CD4-positive, alpha-beta memory T cell (primary cell): Measurements from ENCODE around the gene CDC7. TPM values are rescaled to one million over a fixed set of nuclear protein-coding genes. Genes with fewer than 3 reads are reported as not detected.
"Not testable (repeated sequence)": the region's sequence is repeated elsewhere in the genome, so short reads cannot be mapped to it uniquely, and the experiment has no call there.

ENCODE experiments used
- CTCF ChIA-PET: fragments of 350-600 bp; sonication (Branson Sonifier 250); formaldehyde crosslinking; loops from one replicate; lab custom pipeline; 2021; ENCODE audit warnings: inconsistent platforms; ENCODE audit not compliant: partially characterized antibody; lab: Charles Lee
- POLR2A ChIA-PET: fragments of 350-600 bp; sonication (Branson Sonifier 250); formaldehyde crosslinking; loops from one replicate; lab custom pipeline; 2021; ENCODE audit not compliant: partially characterized antibody; lab: Charles Lee
- DNase-seq, 5 donors: peaks; one replicate each; pipeline versions ENCODE4 v3.0.0 to v3.0.0-alpha.2; 2020 to 2022; ENCODE audit warnings: mixed read lengths in 1 of 5
- H3K27ac ChIP-seq: one replicate; pipeline ENCODE4 v1.7.0; 2013; ENCODE audit warnings: low read depth, low read length
- H3K27me3 ChIP-seq: 2 replicates; pipeline ENCODE4 v1.7.0; 2013; ENCODE audit warnings: mild to moderate bottlenecking, low read length, moderate library complexity; ENCODE audit not compliant: insufficient read depth
- H3K36me3 ChIP-seq: 2 replicates; pipeline ENCODE4 v1.7.0; 2013; ENCODE audit warnings: mild to moderate bottlenecking, low read length, moderate library complexity; ENCODE audit not compliant: insufficient read depth
- H3K4me1 ChIP-seq: 2 replicates; pipeline ENCODE4 v1.7.0; 2013; ENCODE audit warnings: mild to moderate bottlenecking, low read length, moderate library complexity; ENCODE audit not compliant: insufficient read depth
- H3K4me3 ChIP-seq, 2 donors: one replicate each; pipeline ENCODE4 v1.7.0; 2013; ENCODE audit warnings: low read length in 2 of 2, mild to moderate bottlenecking in 1 of 2
- H3K9me3 ChIP-seq, 2 donors: one replicate each; pipeline ENCODE4 v1.7.0; 2013; ENCODE audit warnings: low read length in 2 of 2, control low read depth in 1 of 2; ENCODE audit not compliant: control insufficient read depth in 1 of 2
- H3K27ac Mint-ChIP-seq, 7 donors: one replicate each; pipeline ENCODE4 v1.8.0; 2020 to 2021; ENCODE audit warnings: mixed read lengths in 7 of 7, mild to moderate bottlenecking in 6 of 7, inconsistent platforms in 3 of 7, moderate library complexity in 3 of 7
- H3K27me3 Mint-ChIP-seq, 2 donors: one replicate each; pipeline ENCODE4 v1.8.0; 2020 to 2021; ENCODE audit warnings: mixed read lengths in 2 of 2
- H3K36me3 Mint-ChIP-seq, 2 donors: one replicate each; pipeline ENCODE4 v1.8.0; 2020 to 2021; ENCODE audit warnings: mixed read lengths in 2 of 2, inconsistent platforms in 1 of 2, mild to moderate bottlenecking in 1 of 2
- H3K4me1 Mint-ChIP-seq, 4 donors: one replicate each; pipeline ENCODE4 v1.8.0; 2020 to 2021; ENCODE audit warnings: mixed read lengths in 4 of 4, mild to moderate bottlenecking in 1 of 4
- H3K4me3 Mint-ChIP-seq, 8 donors: one replicate each; pipeline ENCODE4 v1.8.0; 2020 to 2021; ENCODE audit warnings: mixed read lengths in 8 of 8, mild to moderate bottlenecking in 7 of 8, moderate library complexity in 6 of 8, inconsistent platforms in 3 of 8
- H3K9me3 Mint-ChIP-seq, 8 donors: one replicate each; pipeline ENCODE4 v1.8.0; 2020 to 2021; ENCODE audit warnings: mixed read lengths in 8 of 8, mild to moderate bottlenecking in 5 of 8, inconsistent platforms in 3 of 8, moderate library complexity in 1 of 8
- intact Hi-C: fragments of 100-400 bp; cut with micrococcal nuclease; formaldehyde crosslinking; loops from one replicate; pipeline ENCODE4 v1.15.1; 2023
- polyA plus RNA-seq, 2 donors: library from polyadenylated mRNA; unstranded; fragments of 300-500 nt; fragmentation: Illumina TruSeq; gene quantifications; one replicate each; pipeline ENCODE4 v1.2.3, GENCODE V29; 2021
- total RNA-seq, 2 experiments: library from RNA; stranded (reverse); gene quantifications; one replicate each; pipeline ENCODE4 v1.2.3, GENCODE V29; 2021

Gene CDC7
- total and polyA plus RNA-seq, 4 experiments from 2014 or later = 2.9 to 6.0 (median 4.5) TPM

- no peaks in the 10 kb centered on the region for H3K36me3 ChIP-seq
These were observed 6.7 kb downstream of the CDC7 start for GRCh38 chr1:91507328-91507727.

GRCh38 chr1:91510754-91511153 lies 10.1 kb downstream of the CDC7 start:
- Mint-ChIP-seq H3K4me1 (peaks cover 5 to 9% (median 6%) of the 10 kb centered on the region in 4 donors), H3K9me3 (no peaks in the 10 kb centered on the region), H3K27me3 (no peaks in the 10 kb centered on the region), H3K4me3 (no peak overlapping the region), H3K36me3 (peaks cover 7 to 20% of the 10 kb centered on the region in 2 donors), H3K27ac (peak overlapping the region in 4 of 7 donors; percentile 0 to 13 (median 5))
- Histone ChIP-seq H3K27ac (no peak overlapping the region), H3K4me3 (no peak overlapping the region), H3K36me3 (no peaks in the 10 kb centered on the region), H3K4me1 (peaks cover under 1% of the 10 kb centered on the region), H3K9me3 (no peaks in the 10 kb centered on the region), H3K27me3 (no peaks in the 10 kb centered on the region)
- intact Hi-C loops = loop anchor here (1.0 to 5.0 kb wide), 5 partner anchors 187 to 1112 kb away; no protein-coding TSS in a partner anchor
- POLR2A ChIA-PET = no interaction called here
- CTCF ChIA-PET = interaction anchor here (0.7 to 6.3 kb wide), 4 partner anchors 16 to 417 kb away, joined by 3 to 190 read pairs (median 12); no protein-coding TSS in a partner anchor
- no peak for DNase-seq

More at GRCh38 chr1:91507328-91507727, 6.7 kb downstream of the CDC7 start:
- H3K27ac ChIP-seq = no peak overlapping the region
- peaks cover 5 to 12% of the 10 kb centered on the region in 2 donors for H3K36me3 Mint-ChIP-seq
- POLR2A ChIA-PET = no interaction called here
- H3K4me1 ChIP-seq = peaks cover 20% of the 10 kb centered on the region
- H3K27ac Mint-ChIP-seq = no peak overlapping the region
- H3K4me3 ChIP-seq = no peak overlapping the region
- no peaks in the 10 kb centered on the region for H3K9me3 ChIP-seq
- H3K4me3 Mint-ChIP-seq = no peak overlapping the region
- H3K27me3 ChIP-seq = no peaks in the 10 kb centered on the region
- DNase-seq = no peak
- H3K9me3 Mint-ChIP-seq = no peaks in the 10 kb centered on the region
- no peaks in the 10 kb centered on the region for H3K27me3 Mint-ChIP-seq
- CTCF ChIA-PET = interaction anchor here (0.8 to 2.3 kb wide), 7 partner anchors 11 to 424 kb away, joined by 3 to 15 read pairs (median 5); partner anchors contain the start of gene TGFBR3
- intact Hi-C loops = no loop called here
- peaks cover 11 to 24% (median 18%) of the 10 kb centered on the region in 4 donors for H3K4me1 Mint-ChIP-seq

- no peak overlapping the region for H3K4me3 ChIP-seq
- no peaks in the 10 kb centered on the region for H3K27me3 ChIP-seq
- intact Hi-C loops = loop anchor here (1.0 to 5.0 kb wide), 5 partner anchors 186 to 1111 kb away; no protein-coding TSS in a partner anchor
- H3K9me3 ChIP-seq = no peaks in the 10 kb centered on the region
- Mint-ChIP-seq H3K9me3 (no peaks in the 10 kb centered on the region), H3K27ac (peak overlapping the region in 1 of 7 donors; percentile 1), H3K4me3 (no peak overlapping the region), H3K4me1 (peaks cover under 1 to 9% (median 6%) of the 10 kb centered on the region in 4 donors), H3K27me3 (no peaks in the 10 kb centered on the region), H3K36me3 (peaks cover 7 to 22% of the 10 kb centered on the region in 2 donors)
- ChIA-PET CTCF (interaction anchor here (0.8 to 6.3 kb wide), 28 partner anchors 10 to 434 kb away, joined by 3 to 190 read pairs (median 4); partner anchors contain the start of genes CDC7 and TGFBR3), POLR2A (interaction anchor here (1.7 to 1.8 kb wide), 2 partner anchors 369 to 373 kb away, joined by 5 to 6 read pairs; no protein-coding TSS in a partner anchor)
- H3K4me1 ChIP-seq = no peaks in the 10 kb centered on the region
- H3K27ac ChIP-seq = no peak overlapping the region
- peak in 4 of 5 donors; percentile 41 to 46 (median 44) for DNase-seq
- H3K36me3 ChIP-seq = no peaks in the 10 kb centered on the region
These were observed 10.7 kb downstream of the CDC7 start for GRCh38 chr1:91511386-91511785.

GRCh38 chr1:91513160-91513559 lies 12.5 kb downstream of the CDC7 start:
- Mint-ChIP-seq H3K9me3 (no peaks in the 10 kb centered on the region), H3K27ac (peak overlapping the region in 1 of 7 donors; percentile 44), H3K4me3 (no peak overlapping the region), H3K4me1 (peaks cover 0 to 10% (median 8%) of the 10 kb centered on the region in 4 donors), H3K36me3 (peaks cover 7 to 24% of the 10 kb centered on the region in 2 donors), H3K27me3 (no peaks in the 10 kb centered on the region)
- intact Hi-C loops = loop anchor here (1.0 to 5.0 kb wide), 3 partner anchors 184 to 1109 kb away; no protein-coding TSS in a partner anchor
- Histone ChIP-seq H3K36me3 (no peaks in the 10 kb centered on the region), H3K9me3 (no peaks in the 10 kb centered on the region), H3K27ac (no peak overlapping the region), H3K4me1 (no peaks in the 10 kb centered on the region), H3K4me3 (no peak overlapping the region), H3K27me3 (no peaks in the 10 kb centered on the region)
- ChIA-PET CTCF (interaction anchor here (0.6 to 6.3 kb wide), 43 partner anchors 9 to 778 kb away, joined by 3 to 190 read pairs (median 4); partner anchors contain the start of genes CDC7 and TGFBR3), POLR2A (interaction anchor here (0.9 to 1.8 kb wide), 4 partner anchors 291 to 371 kb away, joined by 3 to 6 read pairs (median 4); no protein-coding TSS in a partner anchor)
- DNase-seq = peak in 4 of 5 donors; percentile 15 to 34 (median 19)

DNA sequence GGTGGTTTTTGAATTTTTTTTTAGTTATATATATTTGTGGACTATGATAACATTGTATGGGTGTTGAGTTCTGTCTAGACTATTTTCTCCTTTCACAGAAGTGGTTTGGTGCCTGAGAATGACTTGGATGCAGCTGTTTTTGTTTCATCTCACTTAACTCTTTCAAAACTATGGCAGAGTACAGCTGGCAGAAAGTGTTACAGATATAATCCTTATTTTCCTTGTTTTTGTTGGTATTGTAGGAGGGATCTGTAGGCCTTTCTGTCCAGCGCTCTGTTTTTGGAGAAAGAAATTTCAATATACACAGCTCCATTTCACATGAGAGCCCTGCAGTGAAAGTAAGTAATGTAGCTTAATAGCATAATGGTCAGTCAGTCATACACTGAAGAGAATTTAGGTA lies 13.1 kb downstream of the CDC7 start:
- Mint-ChIP-seq H3K9me3 (no peaks in the 10 kb centered on the region), H3K4me3 (no peak overlapping the region), H3K36me3 (peaks cover 7 to 22% of the 10 kb centered on the region in 2 donors), H3K27ac (peak overlapping the region in 1 of 7 donors; percentile 60), H3K27me3 (no peaks in the 10 kb centered on the region), H3K4me1 (peaks cover 0 to 9% (median 6%) of the 10 kb centered on the region in 4 donors)
- H3K9me3 ChIP-seq = no peaks in the 10 kb centered on the region
- intact Hi-C loops = loop anchor here (1.0 to 5.0 kb wide), 3 partner anchors 184 to 1109 kb away; no protein-coding TSS in a partner anchor
- ChIA-PET CTCF (interaction anchor here (0.6 to 6.3 kb wide), 26 partner anchors 9 to 777 kb away, joined by 3 to 190 read pairs (median 4); partner anchors contain the start of gene TGFBR3), POLR2A (interaction anchor here (0.6 to 1.9 kb wide), 2 partner anchors 371 to 373 kb away, joined by 3 to 5 read pairs; partner anchors contain the start of gene TGFBR3)
- no peak overlapping the region for H3K27ac ChIP-seq
- H3K4me3 ChIP-seq = no peak overlapping the region
- DNase-seq = no peak
- no peaks in the 10 kb centered on the region for H3K4me1 ChIP-seq
- H3K27me3 ChIP-seq = no peaks in the 10 kb centered on the region
- H3K36me3 ChIP-seq = no peaks in the 10 kb centered on the region

DNA sequence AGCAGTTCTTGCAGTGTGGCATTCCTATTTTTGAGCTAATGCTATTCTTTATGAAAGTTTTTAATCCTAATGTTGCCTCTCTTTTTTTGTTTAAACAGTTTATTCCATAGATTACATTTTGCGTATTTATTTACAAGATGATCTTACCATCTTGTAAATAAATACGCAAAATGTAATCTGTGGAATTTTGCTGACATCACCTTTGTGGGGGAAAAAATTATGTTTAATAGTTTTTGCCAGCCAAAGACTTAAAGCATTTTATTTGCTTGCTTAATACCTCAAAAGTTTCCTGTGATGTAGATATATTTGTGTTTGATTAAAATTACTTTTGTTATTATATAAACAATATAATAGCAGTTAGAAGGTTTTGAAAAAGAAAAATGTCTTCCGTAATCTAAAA lies 15.3 kb downstream of the CDC7 start:
- Histone ChIP-seq H3K4me3 (no peak overlapping the region), H3K36me3 (no peaks in the 10 kb centered on the region), H3K9me3 (no peaks in the 10 kb centered on the region), H3K27me3 (no peaks in the 10 kb centered on the region), H3K4me1 (no peaks in the 10 kb centered on the region), H3K27ac (no peak overlapping the region)
- no peaks in the 10 kb centered on the region for H3K9me3 Mint-ChIP-seq
- H3K36me3 Mint-ChIP-seq = peaks cover 2 to 12% of the 10 kb centered on the region in 2 donors
- no peak overlapping the region for H3K27ac Mint-ChIP-seq
- POLR2A ChIA-PET = no interaction called here
- no peak for DNase-seq
- CTCF ChIA-PET = no interaction called here
- intact Hi-C loops = no loop called here
- H3K4me3 Mint-ChIP-seq = no peak overlapping the region
- H3K27me3 Mint-ChIP-seq = no peaks in the 10 kb centered on the region
- peaks cover 0 to 7% (median 3%) of the 10 kb centered on the region in 4 donors for H3K4me1 Mint-ChIP-seq

DNA sequence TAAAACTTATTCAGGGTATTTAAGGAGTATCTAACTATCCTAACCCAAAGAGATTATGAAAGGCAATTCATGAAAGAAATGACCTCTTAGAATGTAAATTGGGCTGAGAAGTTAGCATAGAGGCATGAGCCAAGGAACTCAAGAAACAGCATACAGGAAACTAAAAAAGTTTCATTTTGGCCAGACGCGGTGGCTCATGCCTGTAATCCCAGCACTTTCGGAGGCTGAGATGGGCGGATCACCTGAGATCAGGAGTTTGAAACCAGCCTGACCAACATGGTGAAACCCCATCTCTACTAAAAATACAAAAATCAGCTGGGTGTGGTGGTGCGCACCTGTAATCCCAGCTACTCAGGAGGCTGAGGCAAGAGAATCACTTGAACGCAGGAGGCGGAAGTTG lies 16.0 kb downstream of the CDC7 start:
- H3K27ac Mint-ChIP-seq, intact Hi-C loops, H3K4me1 Mint-ChIP-seq, H3K9me3 Mint-ChIP-seq, H3K27ac ChIP-seq, H3K9me3 ChIP-seq, H3K4me3 Mint-ChIP-seq, H3K27me3 ChIP-seq, POLR2A ChIA-PET, H3K4me1 ChIP-seq, DNase-seq, H3K27me3 Mint-ChIP-seq, H3K36me3 ChIP-seq, H3K4me3 ChIP-seq: not testable (repeated sequence)
- CTCF ChIA-PET = interaction anchor here (1.9 kb wide), 1 partner anchor 410 kb away, joined by 6 read pairs; no protein-coding TSS in a partner anchor
- peaks cover 1 to 12% of the 10 kb centered on the region in 2 donors for H3K36me3 Mint-ChIP-seq
